Measurements from ENCODE around the gene MICAL3. TPM values are rescaled to one million over a fixed set of nuclear protein-coding genes. Genes with fewer than 3 reads are reported as not detected.

The MICAL3 gene
- total and polyA plus RNA-seq, 2 of the 8 experiments (the other 6 are each of a cell fraction or from before 2014, with no cell fraction given) = 8.3 to 41.8 TPM

- Histone ChIP-seq H2AFZ (ENCODE audit: low read length) (no peak overlapping the region), H3K23ac (ENCODE audit: insufficient read length) (no peak overlapping the region), H3K27ac (ENCODE audit: low read depth, low read length) (no peak overlapping the region), H3K79me2 (ENCODE audit: control insufficient read depth in 1 of 2, insufficient read depth in 2 of 2, low read length in 2 of 2) (peaks cover 0 to 22% of the 10 kb centered on the region in 2 experiments; a peak in 2 of 4 replicates), H3K14ac (ENCODE audit: insufficient read length) (no peak overlapping the region), H3K18ac (ENCODE audit: extremely low read depth, low read length) (no peak overlapping the region), H3K36me3 (ENCODE audit: control insufficient read depth in 2 of 4, insufficient read depth in 4 of 4, low read length in 3 of 4) (no peaks in the 10 kb centered on the region), H2BK20ac (ENCODE audit: low read length) (no peak overlapping the region), H4K91ac (replicated peaks; ENCODE audit: insufficient read length, low read length) (no peak overlapping the region), H4K5ac (ENCODE audit: insufficient read length, low read depth, low read length) (no peak overlapping the region), H3K4me3 (ENCODE audit: extremely low read depth in 1 of 4, insufficient read depth in 2 of 4, low read depth in 3 of 4, low read length in 4 of 4) (no peak overlapping the region), H2BK5ac (ENCODE audit: low read depth, low read length) (no peak overlapping the region), H4K20me1 (replicated peaks in 1 of 2; ENCODE audit: control insufficient read depth in 1 of 2, insufficient read depth in 2 of 2, low read length in 2 of 2) (no peaks in the 10 kb centered on the region), H2BK120ac (replicated peaks; ENCODE audit: low read depth, low read length) (no peak overlapping the region), H2BK12ac (ENCODE audit: low read depth, low read length) (no peak overlapping the region), H4K8ac (ENCODE audit: extremely low read depth, insufficient read depth, low read length) (no peak overlapping the region), H3K56ac (replicated peaks; ENCODE audit: insufficient read length, low read depth, low read length) (no peak overlapping the region), H3K4ac (replicated peaks; ENCODE audit: insufficient read length, low read depth, low read length) (no peak overlapping the region), H3K27me3 (replicated peaks in 1 of 4; ENCODE audit: control insufficient read depth in 3 of 4, extremely low read depth in 1 of 4, insufficient read depth in 3 of 4, low read length in 3 of 4) (no peaks in the 10 kb centered on the region), H3K4me1 (replicated peaks in 1 of 4; ENCODE audit: control insufficient read depth in 3 of 4, insufficient read depth in 4 of 4, low read length in 3 of 4) (peaks cover 0 to 6% (median 0%) of the 10 kb centered on the region in 4 experiments; a peak in 1 of 7 replicates), H3K79me1 (ENCODE audit: low read depth, low read length) (peaks cover 5% of the 10 kb centered on the region), H3K9ac (replicated peaks in 1 of 4; ENCODE audit: extremely low read depth in 1 of 4, low read depth in 3 of 4, low read length in 3 of 4) (no peak overlapping the region), H3K23me2 (ENCODE audit: low read depth, low read length) (no peaks in the 10 kb centered on the region), H3K4me2 (ENCODE audit: insufficient read depth in 1 of 2, low read depth in 2 of 2, low read length in 2 of 2) (no peak overlapping the region), H3K9me3 (ENCODE audit: insufficient read depth in 2 of 2, low read depth in 1 of 2, low read length in 1 of 2) (no peaks in the 10 kb centered on the region), H2BK15ac (ENCODE audit: low read length) (no peak overlapping the region), H2AK5ac (ENCODE audit: low read depth, low read length) (no peak overlapping the region)
- CTCF ChIA-PET (ENCODE audit: partially characterized antibody) = interaction anchor here (1.0 to 1.8 kb wide), 2 partner anchors 9 to 12 kb away, joined by 3 read pairs; no protein-coding TSS in a partner anchor
- DNase-seq (ENCODE audit: low read depth in 1 of 2, low spot score in 2 of 2) = no peak
- POLR2A ChIA-PET (ENCODE audit: partially characterized antibody) = no interaction called here
- WGBS, 2 experiments (ENCODE audit: extremely low coverage in 1 of 2, insufficient coverage in 1 of 2, insufficient read length in 1 of 2, insufficient replicate concordance in 2 of 2, low coverage in 1 of 2, low lambda C conversion rate in 2 of 2, missing lambda C conversion rate in 1 of 2) = 92% methylated on average over 2 of the region's 4 CpGs; no CpG with 5 or more reads in 1 of the 2 experiments
- FAIRE-seq = no peak
- TF ChIP-seq TCF12 (IDR thresholded peaks at IDR 0.05; ENCODE audit: low read depth, low read length) = no peak
- no peak for TF ChIP-seq CBX8 (IDR thresholded peaks at IDR 0.05; ENCODE audit: borderline replicate concordance, low read depth, low read length)
- TF ChIP-seq JUND (IDR thresholded peaks at IDR 0.05; ENCODE audit: low read length) = no peak
- TF ChIP-seq USF2 (IDR thresholded peaks at IDR 0.05; ENCODE audit: low read length) = no peak
- no peak for TF ChIP-seq FOSL1 (IDR thresholded peaks at IDR 0.05; ENCODE audit: insufficient read depth, low read depth, low read length)
- TF ChIP-seq TAF7 (optimal IDR thresholded peaks at IDR 0.05; ENCODE audit: borderline replicate concordance, low read depth, low read length) = no peak
- TF ChIP-seq E2F6 (IDR thresholded peaks at IDR 0.05) = no peak
- TF ChIP-seq JUN (IDR thresholded peaks at IDR 0.05; ENCODE audit: low read depth, low read length) = no peak
- no peak for TF ChIP-seq YY1 (IDR thresholded peaks at IDR 0.05; ENCODE audit: low read depth, low read length)
- TF ChIP-seq CBX5 (IDR thresholded peaks at IDR 0.05; ENCODE audit: low read depth, low read length) = no peak
- TF ChIP-seq BACH1 (IDR thresholded peaks at IDR 0.05; ENCODE audit: low read length) = no peak
- TF ChIP-seq CHD1 (IDR thresholded peaks at IDR 0.05; ENCODE audit: low read depth, low read length) = no peak
- no peak for TF ChIP-seq MAX (IDR thresholded peaks at IDR 0.05)
- TF ChIP-seq TAF1 (IDR thresholded peaks at IDR 0.05; ENCODE audit: low read depth, low read length) = no peak
Observed at GRCh38 chr22:17761138-17761488, 263.2 kb downstream of the MICAL3 start.
